HG03460 (cell line): ENCODE data around the gene SLC7A10.
"Not testable (repeated sequence)": the region's sequence is repeated elsewhere in the genome, so short reads cannot be mapped to it uniquely, and the experiment has no call there.

Experiments
- ATAC-seq: cut with Tn5 transposase; IDR thresholded peaks from one replicate; pipeline ENCODE4 v1.9.1; 2021; ENCODE audit not compliant: unreplicated experiment

SLC7A10 gene

DNA sequence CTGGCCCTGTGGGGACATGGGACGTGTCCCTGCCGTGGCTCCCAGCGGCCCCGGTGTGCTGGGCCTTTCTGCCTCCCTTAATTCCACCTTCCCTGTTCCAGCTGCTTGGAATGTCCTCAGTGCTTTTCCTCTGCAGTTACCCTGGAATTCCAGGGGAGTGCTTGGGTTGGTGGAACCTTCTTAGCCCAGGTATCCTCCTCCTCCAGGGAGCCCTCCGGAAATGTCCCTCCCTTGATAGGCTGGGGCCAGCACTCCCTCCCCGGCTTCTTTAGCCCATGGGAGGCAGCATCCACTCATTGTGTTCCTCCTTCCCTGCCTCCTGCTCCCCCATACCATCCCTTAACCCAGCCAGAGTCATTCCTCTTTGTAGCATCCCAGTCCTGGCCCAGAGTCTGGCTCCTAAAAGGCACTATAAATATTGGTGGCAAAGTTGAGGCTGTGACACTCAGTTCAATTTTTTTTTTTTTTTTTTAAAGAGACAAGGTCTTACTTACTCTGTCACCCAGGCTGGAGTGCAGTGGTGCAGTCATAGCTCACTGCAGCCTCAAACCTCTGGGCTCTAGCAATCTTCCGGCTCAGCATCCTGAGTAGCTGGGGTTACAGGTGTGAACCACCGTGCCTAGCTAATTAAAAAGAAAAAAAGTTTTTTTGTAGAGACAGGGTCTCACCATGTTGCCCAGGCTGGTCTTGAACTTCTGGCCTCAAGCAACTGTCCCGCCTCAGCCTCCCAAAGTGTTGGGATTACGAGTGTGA is 13.7 kb upstream of the SLC7A10 start:
- ATAC-seq: no peak

DNA sequence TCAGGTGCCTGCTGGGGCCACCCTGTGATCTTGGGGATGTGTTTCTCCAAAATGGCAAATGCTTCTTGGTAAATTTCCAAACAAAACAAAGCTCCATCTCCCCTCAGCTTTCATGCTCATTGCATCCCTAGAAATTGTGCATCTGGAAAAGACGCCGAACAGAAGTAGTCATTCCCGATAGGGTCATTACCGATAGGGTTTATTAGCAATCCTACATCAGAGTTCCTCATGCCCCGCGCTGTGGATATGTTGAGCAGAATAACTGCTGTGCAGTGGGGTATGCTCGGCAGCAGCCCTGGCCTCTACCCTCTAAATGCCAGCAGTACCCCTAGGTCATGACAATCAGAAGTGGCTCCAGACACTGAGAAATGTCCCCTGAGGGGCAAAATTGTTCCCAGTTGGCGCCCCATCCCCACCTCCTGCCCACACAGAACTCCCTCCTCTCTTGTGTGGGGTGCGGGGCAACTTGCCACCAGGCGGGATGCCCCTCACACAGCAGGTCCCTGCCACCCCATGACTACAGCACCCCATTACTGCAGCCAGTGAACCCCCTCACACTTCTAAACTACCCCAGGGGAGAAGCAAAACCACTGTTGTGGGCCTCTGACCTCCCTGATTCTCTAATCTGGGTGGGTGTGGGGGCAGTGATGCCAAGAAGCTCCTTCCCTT is 13.0 kb upstream of the SLC7A10 start:
- no peak for ATAC-seq

DNA sequence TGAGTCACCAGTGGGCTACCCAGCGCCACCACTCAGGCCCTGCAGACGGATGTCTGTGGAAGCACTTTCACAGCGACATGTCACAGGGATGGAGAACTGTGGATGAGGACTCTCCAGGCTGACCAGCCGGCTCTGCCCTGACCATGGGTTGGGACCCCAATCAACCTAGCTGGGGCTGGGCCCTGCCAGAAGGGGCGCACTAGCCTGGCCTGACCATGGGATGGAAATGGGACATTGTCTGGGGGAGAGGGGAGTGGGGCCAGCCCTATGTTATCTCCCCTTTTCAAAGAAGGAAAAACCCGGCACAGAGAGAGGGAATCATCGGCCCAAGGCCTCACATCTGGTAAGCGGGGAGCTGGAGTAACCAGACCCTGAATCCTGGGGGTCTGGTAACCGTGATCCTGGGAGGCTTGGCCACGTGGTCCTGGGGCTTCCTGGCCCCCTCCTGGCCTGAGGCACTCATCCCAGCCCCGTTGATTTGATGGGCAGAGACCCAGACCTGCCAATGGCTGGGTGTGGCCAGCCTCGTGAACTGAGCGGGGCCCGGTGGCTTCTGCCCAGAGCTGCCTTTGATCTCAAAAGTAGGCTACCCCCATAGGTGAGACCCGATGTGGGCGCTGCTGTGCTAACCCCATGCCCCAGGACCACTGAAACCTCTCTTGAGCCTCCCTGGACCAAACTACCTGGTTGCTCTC is 11.2 kb upstream of the SLC7A10 start:
- ATAC-seq: no peak

DNA sequence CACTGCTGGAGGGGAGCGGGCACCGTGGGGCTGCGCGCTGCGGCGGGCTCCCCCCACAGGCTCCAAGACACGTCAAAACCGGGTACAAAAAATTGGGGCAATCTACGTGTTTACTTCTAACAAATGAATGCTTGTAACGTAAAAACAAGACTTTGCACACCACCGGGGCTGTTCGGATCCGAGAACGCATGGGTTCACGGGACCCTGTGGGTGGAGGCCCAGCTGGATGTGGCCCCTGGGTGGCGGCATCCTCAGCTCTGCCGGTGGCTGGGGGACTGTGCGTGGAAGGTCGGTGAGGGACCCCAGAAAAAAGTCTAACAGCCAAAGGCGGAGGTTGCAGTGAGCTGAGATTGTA is 10.3 kb upstream of the SLC7A10 start:
- no peak for ATAC-seq

DNA sequence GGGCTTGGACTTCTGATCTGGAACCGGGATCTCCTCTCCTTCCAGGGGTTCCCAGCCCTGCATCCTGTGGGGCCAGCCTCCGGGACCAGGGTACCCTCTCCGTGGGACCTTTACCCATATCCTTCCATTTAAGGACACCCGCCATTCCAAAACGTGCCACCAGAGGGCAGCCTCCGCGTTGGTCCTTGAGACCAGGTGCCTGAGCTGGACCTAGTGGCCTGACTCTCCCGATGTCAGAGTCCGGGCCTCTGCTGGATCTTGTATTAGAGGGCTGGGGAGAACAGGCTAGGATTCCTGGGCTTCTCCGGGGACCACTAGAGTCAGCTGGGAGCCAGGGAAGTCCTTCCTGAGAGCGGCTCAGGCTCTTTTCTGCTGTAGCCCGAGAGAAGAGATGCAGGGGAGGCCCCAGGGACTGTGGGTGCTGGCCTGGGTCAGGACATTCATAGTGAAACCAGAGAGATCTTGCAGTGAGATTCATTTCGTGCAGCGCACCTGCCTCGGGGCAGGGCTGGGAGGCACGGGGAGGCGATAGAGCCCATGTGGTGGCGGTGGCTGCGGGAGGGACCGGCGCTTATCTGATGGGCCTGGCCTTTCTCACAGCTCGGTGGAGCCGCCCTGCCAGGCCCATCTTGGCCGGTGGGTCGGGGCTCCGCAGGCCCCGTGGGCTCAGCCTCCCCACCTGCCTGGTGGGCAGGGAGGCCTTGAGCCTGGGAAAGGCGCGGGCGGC is 9.8 kb upstream of the SLC7A10 start:
- peak; percentile 78 for ATAC-seq

DNA sequence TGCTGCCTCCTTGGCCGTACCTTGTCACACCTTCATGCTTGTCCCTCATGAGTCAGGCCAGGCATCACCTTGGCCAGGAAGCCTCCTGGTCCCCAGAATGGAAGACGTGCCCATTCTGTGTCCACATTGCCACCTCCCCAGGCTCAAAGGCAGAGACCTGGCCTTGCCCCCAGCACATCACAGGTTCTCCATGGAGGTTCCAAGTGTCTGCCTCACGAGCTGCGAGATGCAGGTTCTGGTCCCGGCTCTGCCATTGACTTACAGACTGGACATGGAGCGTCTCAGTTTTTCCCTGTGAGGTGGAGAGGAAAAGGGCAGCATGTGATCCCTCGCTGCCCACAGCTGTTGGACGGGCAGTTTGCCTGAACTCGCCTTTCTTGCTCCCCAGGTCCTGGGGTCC is 9.1 kb upstream of the SLC7A10 start:
- no peak for ATAC-seq

DNA sequence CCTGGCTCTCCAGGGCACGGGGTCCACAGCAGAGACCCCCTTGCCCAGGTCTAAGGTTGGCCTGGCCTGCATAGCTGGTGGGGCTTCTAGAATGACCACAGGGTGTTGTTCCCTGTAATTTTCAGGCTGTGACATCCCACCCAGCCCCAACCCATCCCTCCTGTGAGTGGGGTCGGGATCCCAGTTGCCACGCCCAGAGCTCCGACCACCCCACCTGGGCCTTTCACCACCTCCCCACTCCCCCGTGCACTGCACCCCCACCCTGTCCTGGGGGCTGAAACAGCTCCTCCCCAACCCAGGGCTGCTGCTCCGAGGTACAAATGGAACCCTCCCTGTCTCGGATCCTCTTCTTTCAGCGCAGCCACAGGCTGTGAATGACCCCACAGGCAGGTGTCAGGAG is 8.4 kb upstream of the SLC7A10 start:
- ATAC-seq: no peak

DNA sequence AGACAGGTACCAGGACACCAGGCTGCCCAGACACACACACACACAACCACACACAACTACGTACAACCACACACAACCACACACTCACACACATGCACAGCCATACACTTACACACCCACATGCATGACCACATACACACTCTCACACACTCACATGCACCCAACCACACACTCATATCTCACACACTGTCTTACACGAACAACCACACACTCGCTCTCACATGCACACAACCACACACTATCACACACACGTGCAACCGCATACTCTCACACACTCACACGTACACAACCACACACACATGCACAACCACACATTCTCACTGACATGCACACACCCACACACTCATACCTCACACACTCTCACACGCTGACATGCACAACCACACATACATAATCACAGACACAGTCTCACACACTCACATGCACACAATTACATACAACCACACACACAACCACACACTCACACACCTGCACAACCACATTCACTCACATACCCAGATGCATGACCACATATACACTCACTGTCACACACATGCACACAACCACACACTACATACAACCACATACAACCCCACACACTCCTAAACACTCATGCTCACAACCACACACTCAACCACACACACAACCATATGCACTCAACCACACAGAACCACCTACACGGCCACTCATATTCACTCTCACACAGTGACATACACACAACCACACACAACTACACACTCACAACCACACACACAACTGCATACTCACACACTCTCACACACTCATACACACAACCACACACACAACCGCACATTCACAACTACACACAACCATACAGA is 7.6 kb upstream of the SLC7A10 start:
- ATAC-seq: no peak

DNA sequence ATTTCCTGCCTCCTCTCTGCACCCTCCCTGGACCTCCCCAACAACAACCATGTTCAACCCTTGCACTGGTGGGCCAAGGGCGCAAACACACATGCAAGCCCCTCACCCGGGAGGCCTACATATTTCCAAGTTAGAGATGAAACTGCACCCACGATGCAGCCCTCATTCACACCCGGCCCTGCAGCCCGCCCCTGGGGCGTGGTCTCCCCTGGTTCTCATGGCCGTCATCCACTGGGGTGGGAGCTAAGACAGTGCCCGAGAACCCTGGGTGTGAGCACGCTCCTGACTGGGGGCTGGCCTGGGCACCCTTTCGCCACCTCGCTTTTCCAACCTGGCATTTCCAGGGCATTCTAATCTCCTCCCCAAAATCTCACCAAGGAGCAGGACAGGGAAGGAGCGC is 7.0 kb upstream of the SLC7A10 start:
- no peak for ATAC-seq

DNA sequence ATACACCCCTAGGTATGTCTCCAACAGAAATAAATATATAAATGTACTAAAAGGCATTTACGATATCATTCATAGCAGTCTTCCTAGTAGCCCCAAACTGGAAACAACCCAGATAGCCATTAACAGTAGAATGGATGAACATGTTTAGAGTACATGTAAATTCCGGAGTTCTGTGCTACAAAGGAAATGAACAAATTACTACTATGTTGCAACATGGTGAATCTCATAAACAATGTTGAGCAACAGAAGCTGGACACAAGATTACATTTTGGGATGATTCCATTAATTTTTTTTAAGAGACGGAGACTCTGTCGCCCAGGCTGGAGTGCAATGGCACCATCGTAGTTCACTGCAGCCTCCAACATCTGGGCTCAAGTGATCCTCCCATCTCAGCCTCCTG is 5.9 kb upstream of the SLC7A10 start:
- no peak for ATAC-seq

DNA sequence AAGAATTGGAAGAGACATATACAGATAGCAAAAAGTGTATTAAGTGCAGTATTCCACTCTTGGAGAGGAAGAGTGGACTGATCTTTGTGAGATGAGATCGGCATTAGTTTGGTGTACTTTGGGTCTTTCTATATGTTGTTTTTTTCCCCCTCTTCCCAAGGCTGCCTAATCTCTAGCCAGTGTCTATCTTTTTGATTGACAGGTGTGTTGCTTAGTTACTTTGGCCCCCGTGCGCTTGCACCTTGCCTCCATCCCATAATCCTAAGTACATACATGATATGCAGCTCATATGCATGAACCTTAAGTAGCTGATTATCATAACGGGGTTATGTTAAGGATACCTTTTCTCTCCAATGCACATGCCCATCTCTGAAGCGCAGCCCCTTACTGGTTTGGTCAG is 4.3 kb upstream of the SLC7A10 start:
- no peak for ATAC-seq

DNA sequence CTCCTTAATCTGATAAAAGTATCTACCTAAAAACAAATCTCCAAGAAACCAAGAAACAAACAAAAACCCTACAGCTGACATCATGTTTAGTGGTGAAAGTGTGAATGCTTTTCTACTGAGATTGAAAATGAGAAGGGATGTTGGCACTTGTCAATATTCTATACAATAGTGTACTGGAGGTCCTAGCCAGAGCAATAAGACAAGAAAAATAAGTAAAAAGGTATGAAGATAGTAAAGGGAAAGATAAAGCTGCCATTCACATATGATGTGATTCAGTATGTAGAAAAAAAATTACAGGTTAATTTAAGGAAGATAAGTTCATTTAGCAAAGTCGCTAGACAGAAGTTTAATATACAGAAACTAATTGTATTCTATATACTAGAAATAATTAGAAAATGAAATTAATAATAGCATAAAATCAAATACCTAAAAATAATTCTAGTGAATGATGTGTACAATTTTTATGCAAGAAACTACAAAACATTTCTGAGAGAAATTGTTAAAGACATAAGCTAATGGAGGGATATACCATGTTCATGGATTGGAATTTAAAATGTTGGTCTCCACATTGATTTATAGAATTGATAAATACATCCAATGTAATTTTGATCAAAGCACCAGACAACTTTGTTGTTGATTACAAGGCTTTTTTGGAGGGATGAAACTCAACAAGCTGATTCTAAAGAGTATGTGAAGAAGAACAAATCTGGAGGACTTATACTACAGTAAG is 2.4 kb upstream of the SLC7A10 start:
- ATAC-seq: no peak

DNA sequence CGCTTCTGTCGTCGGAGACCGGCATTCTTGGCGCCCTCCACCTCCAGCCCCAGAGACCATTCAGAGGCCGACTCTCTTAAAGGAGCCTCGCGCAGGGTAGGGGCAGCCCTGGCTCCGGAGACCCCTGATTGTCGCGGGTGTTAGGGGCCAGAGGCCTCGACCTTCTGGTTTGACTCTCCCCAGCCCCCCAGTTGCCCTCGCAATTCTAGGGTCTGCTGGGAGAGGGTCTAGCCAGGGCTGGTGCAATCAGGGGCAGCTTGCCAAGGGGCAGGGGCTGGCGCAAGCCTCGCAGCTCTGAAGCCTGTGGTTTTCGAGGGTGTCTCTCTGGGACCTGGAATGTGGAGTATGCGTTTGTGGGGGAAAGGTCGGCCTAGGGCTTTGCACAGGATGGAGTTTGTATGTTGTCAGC is 1.6 kb upstream of the SLC7A10 start:
- no peak for ATAC-seq

DNA sequence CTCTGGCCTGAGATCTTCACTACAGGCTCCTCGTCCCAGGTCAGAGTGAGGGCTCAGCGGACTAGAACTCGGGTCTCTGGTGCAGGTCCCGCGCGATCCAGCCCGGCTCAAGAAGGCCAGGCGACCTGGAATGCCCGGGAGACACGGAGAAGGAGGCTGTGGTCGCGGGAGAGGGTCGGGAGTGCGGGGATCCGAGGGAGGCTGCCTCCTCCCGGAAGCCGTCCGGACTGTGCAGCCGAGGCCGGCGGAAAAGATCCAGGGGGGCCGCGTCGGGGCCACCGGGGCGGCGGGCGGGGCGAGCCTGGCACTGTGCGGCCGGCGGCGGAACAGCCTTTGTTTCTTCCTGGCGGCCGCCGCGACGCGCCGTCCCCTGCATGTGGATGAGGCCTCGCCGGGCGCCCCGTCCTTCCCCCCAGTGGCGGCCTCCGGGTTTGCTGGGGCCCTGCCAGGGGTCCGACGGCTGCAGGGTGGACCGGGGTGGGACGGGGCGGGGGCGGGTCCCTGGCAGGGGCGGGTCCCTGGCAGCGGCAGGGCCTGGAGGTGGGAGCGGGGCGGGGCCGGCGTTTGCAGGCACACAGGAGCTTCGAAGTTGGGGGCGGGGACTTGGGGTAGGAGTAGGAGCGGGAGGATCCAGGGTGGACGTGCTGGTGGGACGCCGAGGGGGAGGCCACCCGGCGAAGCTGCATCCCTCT is 1.0 kb upstream of the SLC7A10 start:
- ATAC-seq: no peak

DNA sequence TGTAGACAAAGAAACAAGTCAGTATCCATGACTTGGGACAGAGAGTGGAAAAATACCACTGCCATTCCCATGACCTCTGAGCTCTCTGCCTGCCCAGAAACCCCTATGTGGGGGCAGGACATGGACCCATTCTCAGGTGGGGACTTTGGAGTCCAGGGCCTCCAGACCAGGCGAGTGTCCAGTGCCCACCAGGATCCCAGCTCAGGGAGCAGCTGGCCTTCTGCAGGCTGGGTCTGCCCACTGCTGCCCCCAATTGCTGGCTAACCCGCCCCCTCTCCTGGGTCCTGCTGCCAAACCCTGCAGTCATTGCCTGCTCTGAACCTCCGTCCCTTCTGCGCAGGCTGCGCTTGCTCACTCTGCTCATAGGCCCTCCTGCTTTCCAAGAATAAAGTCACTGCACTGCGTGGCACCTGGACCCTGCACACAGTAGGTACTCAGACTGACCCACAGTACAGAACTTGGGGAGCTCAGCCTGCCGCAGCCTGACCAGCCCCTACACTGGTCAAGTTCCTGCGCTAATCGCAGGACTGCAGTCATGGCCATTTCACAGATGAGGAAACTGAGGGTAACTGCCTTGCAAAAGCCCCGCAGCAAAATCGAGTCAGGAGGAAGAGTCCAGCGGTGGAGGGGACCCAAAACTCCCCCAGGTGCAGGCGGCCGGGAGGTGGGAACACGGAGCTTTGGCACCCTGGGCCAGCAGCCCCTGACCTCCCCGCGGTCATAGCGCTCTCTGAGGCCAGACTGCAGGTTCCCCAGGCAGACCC is 774 bp downstream of the SLC7A10 start:
- ATAC-seq: no peak

DNA sequence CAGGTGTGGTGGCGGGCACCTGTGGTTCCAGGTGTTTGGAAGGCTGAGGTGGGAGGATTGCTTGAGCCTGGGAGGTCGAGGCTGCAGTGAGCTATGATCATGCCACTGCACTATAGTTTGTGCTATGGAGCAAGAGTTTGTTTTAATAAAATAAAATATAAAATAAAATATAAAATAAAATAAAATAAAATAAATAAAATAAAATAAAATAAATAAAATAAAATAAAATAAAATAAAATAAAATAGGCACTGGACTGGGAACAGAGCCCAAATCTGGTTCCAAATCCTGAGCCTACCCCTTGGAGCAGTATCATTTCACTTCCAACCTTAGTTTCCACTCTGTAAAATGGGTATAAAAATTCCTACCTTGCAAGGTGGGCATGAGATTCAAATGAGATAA is 3.4 kb downstream of the SLC7A10 start:
- ATAC-seq: not testable (repeated sequence)

DNA sequence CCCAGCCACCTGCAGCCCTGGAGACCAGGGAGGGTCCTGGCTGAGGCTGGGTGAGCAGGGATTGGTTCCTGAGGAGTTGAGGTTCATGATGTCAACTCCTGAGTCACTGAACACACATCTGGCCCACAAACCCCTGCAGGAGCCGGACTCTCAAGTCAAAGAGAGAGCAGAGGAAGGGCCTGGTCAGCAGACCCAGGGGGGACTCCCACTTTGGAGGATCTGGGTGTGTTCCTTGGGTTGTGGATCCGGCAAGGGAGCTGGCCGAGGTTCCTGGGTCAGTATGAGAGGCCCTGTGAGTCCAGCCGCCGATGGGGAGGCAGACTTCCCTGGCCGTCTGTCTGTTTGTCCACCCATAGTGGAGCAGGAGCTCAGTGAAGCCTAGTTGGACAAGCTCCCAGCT is 4.0 kb downstream of the SLC7A10 start:
- ATAC-seq: no peak

DNA sequence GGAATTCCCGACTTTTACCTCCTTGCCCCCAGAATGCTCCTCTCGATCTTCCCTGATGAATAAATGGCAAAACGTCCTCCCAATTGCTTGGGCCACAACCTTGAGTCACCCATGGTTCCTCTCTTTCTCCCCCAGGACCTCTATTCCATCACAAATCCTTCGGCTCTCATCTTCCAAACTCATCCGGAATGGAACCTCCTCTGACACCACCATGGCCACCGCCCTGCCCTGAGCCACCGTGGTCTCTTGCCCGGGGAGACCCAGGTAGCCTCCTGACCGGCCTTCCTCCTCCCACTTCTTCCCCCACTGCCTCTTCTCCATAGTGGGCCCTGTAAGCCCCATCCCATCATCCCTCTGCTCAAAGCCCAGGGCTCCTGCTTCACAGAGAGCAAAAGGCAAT is 4.9 kb downstream of the SLC7A10 start:
- no peak for ATAC-seq

DNA sequence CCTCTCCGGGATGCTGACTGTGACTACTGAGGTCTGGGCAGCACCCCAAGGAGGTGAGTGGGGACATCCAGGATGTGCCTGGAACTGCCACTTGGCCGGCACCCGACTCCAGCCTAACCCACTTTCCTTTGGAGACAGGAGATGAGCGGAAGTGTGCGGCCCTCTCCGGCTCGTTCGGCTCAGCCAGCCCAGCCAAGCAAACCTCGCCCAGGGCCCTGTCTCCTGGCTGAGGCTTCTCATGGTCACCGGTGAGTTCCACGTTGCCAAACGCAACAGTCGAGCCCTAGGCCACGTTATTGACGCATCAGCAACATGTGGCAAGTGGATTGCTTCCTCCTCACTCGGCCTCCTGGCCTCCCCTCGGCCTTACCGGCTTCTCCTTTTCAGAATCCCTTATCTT is 5.5 kb downstream of the SLC7A10 start:
- no peak for ATAC-seq
